ENCODE data around the gene LRCH4.
"Not testable (repeated sequence)": the region's sequence is repeated elsewhere in the genome, so short reads cannot be mapped to it uniquely, and the experiment has no call there.

Gene LRCH4

GRCh38 chr7:100545360-100546128 is 40.4 kb downstream of the LRCH4 start:
- DNase-seq (ENCODE audit: extremely low read depth, low read depth): peak; percentile 48
- TF ChIP-seq CTCF (IDR thresholded peaks at IDR 0.05; ENCODE audit: low read depth, low read length): no peak

GRCh38 chr7:100544967-100545359 is 41.0 kb downstream of the LRCH4 start:
- no peak for DNase-seq (ENCODE audit: extremely low read depth, low read depth)
- no peak for TF ChIP-seq CTCF (IDR thresholded peaks at IDR 0.05; ENCODE audit: low read depth, low read length)

- DNase-seq (ENCODE audit: extremely low read depth, low read depth): no peak
- TF ChIP-seq CTCF (IDR thresholded peaks at IDR 0.05; ENCODE audit: low read depth, low read length): no peak
These were observed 41.5 kb downstream of the LRCH4 start for GRCh38 chr7:100544386-100544785.

GRCh38 chr7:100543586-100543985 is 42.3 kb downstream of the LRCH4 start:
- no peak for DNase-seq (ENCODE audit: extremely low read depth, low read depth)
- no peak for TF ChIP-seq CTCF (IDR thresholded peaks at IDR 0.05; ENCODE audit: low read depth, low read length)

GRCh38 chr7:100541309-100541708 is 44.6 kb downstream of the LRCH4 start:
- DNase-seq (ENCODE audit: extremely low read depth, low read depth): not testable (repeated sequence)

GRCh38 chr7:100540073-100540723 is 45.7 kb downstream of the LRCH4 start:
- no peak for TF ChIP-seq CTCF (IDR thresholded peaks at IDR 0.05; ENCODE audit: low read depth, low read length)
- DNase-seq (ENCODE audit: extremely low read depth, low read depth): no peak

- no peak for DNase-seq (ENCODE audit: extremely low read depth, low read depth)
- TF ChIP-seq CTCF (IDR thresholded peaks at IDR 0.05; ENCODE audit: low read depth, low read length): no peak
These were observed 46.4 kb downstream of the LRCH4 start for GRCh38 chr7:100539436-100540006.

Data from AG09319 (cell line).